GM23248 (cell line): ENCODE results near the gene CHST5. TPM values are rescaled to one million over a fixed set of nuclear protein-coding genes. Genes with fewer than 3 reads are reported as not detected.
A peak's percentile ranks its signal among the peaks of the same experiment; 100 is the strongest.
"Not testable (repeated sequence)": the region's sequence is repeated elsewhere in the genome, so short reads cannot be mapped to it uniquely, and the experiment has no call there.

Experiments used
- DNase-seq: peaks from one replicate; pipeline ENCODE4 v3.0.0-alpha.2; 2015
- H2AFZ ChIP-seq: fragments of 200-600 bp; sonication (generic); 2 replicates; pipeline ENCODE4 v1.6.1; 2016; ENCODE audit warnings: antibody characterized with exemption
- H3F3A ChIP-seq: fragments of 200-600 bp; sonication (generic); 2 replicates; pipeline ENCODE4 v1.6.1; 2016; ENCODE audit warnings: mild to moderate bottlenecking, antibody characterized with exemption, mixed run types; ENCODE audit not compliant: insufficient read depth
- H3K27ac ChIP-seq: fragments of 200-600 bp; sonication (generic); 2 replicates; pipeline ENCODE4 v1.5.1; 2016; ENCODE audit warnings: mild to moderate bottlenecking
- H3K27me3 ChIP-seq: fragments of 200-600 bp; sonication (generic); replicated peaks from 2 replicates; pipeline ENCODE4 v1.6.1; 2016; ENCODE audit warnings: mild to moderate bottlenecking; ENCODE audit not compliant: insufficient read depth
- H3K36me3 ChIP-seq: fragments of 200-600 bp; sonication (generic); 2 replicates; pipeline ENCODE4 v1.6.1; 2016; ENCODE audit warnings: low read depth, mild to moderate bottlenecking
- H3K4me1 ChIP-seq: fragments of 200-600 bp; sonication (generic); 2 replicates; pipeline ENCODE4 v1.6.1; 2016; ENCODE audit warnings: mild to moderate bottlenecking; ENCODE audit not compliant: insufficient read depth
- H3K4me2 ChIP-seq: fragments of 200-600 bp; sonication (generic); one replicate; pipeline ENCODE4 v1.6.1; 2016; ENCODE audit warnings: mild to moderate bottlenecking; ENCODE audit not compliant: unreplicated experiment
- H3K4me3 ChIP-seq: fragments of 200-600 bp; sonication (generic); 2 replicates; pipeline ENCODE4 v1.5.1; 2016; ENCODE audit warnings: mild to moderate bottlenecking
- H3K79me2 ChIP-seq: fragments of 200-600 bp; sonication (generic); 2 replicates; pipeline ENCODE4 v1.6.1; 2016; ENCODE audit warnings: mild to moderate bottlenecking; ENCODE audit not compliant: insufficient read depth
- H3K9ac ChIP-seq: fragments of 200-600 bp; sonication (generic); 2 replicates; pipeline ENCODE4 v1.6.1; 2016; ENCODE audit warnings: mild to moderate bottlenecking
- H3K9me2 ChIP-seq: fragments of 200-600 bp; sonication (generic); 2 replicates; pipeline ENCODE4 v1.6.1; 2016; ENCODE audit warnings: mixed run types, mild to moderate bottlenecking, moderate library complexity; ENCODE audit not compliant: insufficient read depth
- H3K9me3 ChIP-seq: fragments of 200-600 bp; sonication (generic); one replicate; pipeline ENCODE4 v1.6.1; 2017; ENCODE audit warnings: low read depth
- H4K20me1 ChIP-seq: fragments of 200-600 bp; sonication (generic); 2 replicates; pipeline ENCODE4 v1.6.0; 2016; ENCODE audit not compliant: insufficient read depth
- EZH2 ChIP-seq: fragments of 200-600 bp; sonication (generic); IDR thresholded peaks from 2 replicates; pipeline ENCODE4 v1.6.1; 2018; ENCODE audit warnings: antibody characterized with exemption, mild to moderate bottlenecking; ENCODE audit not compliant: insufficient read depth, poor library complexity, severe bottlenecking
- EZH2phosphoT487 ChIP-seq: fragments of 200-600 bp; sonication (generic); IDR thresholded peaks from 2 replicates; pipeline ENCODE4 v1.6.1; 2018; ENCODE audit warnings: antibody characterized with exemption, moderate library complexity, mild to moderate bottlenecking, low read depth; ENCODE audit not compliant: insufficient read depth
- WGBS, 2 experiments: methylation state at CpG; one replicate each; pipeline ENCODE4 v1.1.6; 2015 to 2017; ENCODE audit warnings: low lambda C conversion rate in 2 of 2, low coverage in 1 of 2; ENCODE audit errors: missing lambda C conversion rate in 2 of 2; 5-methylcytosine and 5-hydroxymethylcytosine counted together
- in situ Hi-C: fragments of 300-500 bp; cut with MboI; formaldehyde crosslinking; loops from 2 replicates; pipeline ENCODE4 v1.15.0; 2020
- polyA plus RNA-seq: library from polyadenylated mRNA; unstranded; fragments of >200 nt; fragmentation: Nextera tagmentation; extraction: Ambion mirVana; gene quantifications from 2 replicates; pipeline ENCODE4 v1.2.1, GENCODE V29; 2016
- total RNA-seq: library from RNA; depleted of rRNA; stranded (reverse); fragments of >200 nt; shearing (Covaris generic); gene quantifications from 2 replicates; pipeline ENCODE4 v1.2.3, GENCODE V29; 2014

CHST5 gene
- total and polyA plus RNA-seq, 2 experiments from 2014 or later: not detected

DNA sequence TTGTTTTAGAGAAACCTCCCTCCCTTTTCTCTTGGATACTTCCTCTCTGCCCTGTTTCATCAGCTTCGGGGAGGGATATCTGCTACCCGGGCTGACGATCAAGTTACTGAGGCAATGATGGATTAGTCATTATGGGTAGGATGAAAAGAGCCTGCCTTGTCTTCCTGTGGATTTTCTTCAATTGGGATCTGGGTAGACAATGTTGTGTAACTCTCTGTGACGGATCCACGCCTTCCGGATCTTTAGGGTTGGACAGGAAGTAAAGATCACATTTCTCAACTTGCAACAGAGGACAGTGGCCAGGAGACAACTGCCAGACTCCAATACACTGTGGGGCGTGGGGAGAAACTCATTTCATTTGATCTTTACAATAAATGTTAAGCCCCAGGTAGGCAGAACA, 29.3 kb downstream of the CHST5 start:
- peak; percentile 91 for DNase-seq
- H3K4me2 ChIP-seq: peak overlapping the region; percentile 66

DNA sequence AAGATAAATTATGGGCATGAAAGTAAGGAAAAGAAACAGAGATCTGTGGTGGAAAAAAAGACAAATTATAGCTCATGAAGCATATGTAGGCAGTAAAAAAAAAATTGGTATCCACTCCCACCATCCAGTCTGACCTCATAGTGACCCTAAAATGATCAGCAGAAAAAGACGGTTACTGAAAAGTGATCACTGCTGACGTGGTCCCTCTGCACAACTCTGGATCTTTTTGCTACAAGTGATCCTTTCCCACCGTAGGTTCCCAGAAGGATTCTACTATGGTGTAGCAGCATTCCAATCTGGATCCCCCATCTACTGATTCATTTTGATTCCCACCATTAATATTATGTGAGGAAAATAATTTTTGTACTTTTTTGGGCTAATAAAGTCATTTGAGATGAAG, 29.8 kb downstream of the CHST5 start:
- Histone ChIP-seq H4K20me1 (no peaks in the 10 kb centered on the region), H3K9me2 (no peaks in the 10 kb centered on the region; the same call in 1 of the 2 replicates), H3K36me3 (no peaks in the 10 kb centered on the region), H3K27ac (peak overlapping the region; percentile 84), H3K9ac (peak overlapping the region; percentile 55), H3K79me2 (no peaks in the 10 kb centered on the region), H3K4me2 (peak overlapping the region; percentile 66), H3K27me3 (no peaks in the 10 kb centered on the region), H3K4me3 (0 out of 2 replicates have a peak overlapping the region, but pooled peaks have one; percentile 25), H3F3A (peaks cover 21% of the 10 kb centered on the region), H3K9me3 (no peaks in the 10 kb centered on the region), H2AFZ (peak overlapping the region; percentile 71), H3K4me1 (peaks cover 16% of the 10 kb centered on the region)
- DNase-seq: peak; percentile 20
- in situ Hi-C loops: no loop called here
- 56 to 64% methylated on average over 3 of the region's 3 CpGs for WGBS, 2 experiments
- TF ChIP-seq EZH2: no peak
- TF ChIP-seq EZH2phosphoT487: no peak

More for the DNA sequence above, 29.3 kb downstream of the CHST5 start:
- Histone ChIP-seq H3K4me1 (peaks cover 16% of the 10 kb centered on the region), H3K4me3 (0 out of 2 replicates have a peak overlapping the region, but pooled peaks have one; percentile 25), H3K9me3 (no peaks in the 10 kb centered on the region), H3K9ac (peak overlapping the region; percentile 55), H3K79me2 (no peaks in the 10 kb centered on the region), H3F3A (peaks cover 21% of the 10 kb centered on the region), H3K27me3 (no peaks in the 10 kb centered on the region), H2AFZ (peak overlapping the region; percentile 71), H3K9me2 (no peaks in the 10 kb centered on the region; the same call in 1 of the 2 replicates), H3K27ac (peak overlapping the region; percentile 84), H3K36me3 (no peaks in the 10 kb centered on the region), H4K20me1 (no peaks in the 10 kb centered on the region)
- 2% methylated on average over 7 of the region's 7 CpGs for WGBS, 2 experiments
- in situ Hi-C loops: no loop called here
- no peak for TF ChIP-seq EZH2
- TF ChIP-seq EZH2phosphoT487: no peak

DNA sequence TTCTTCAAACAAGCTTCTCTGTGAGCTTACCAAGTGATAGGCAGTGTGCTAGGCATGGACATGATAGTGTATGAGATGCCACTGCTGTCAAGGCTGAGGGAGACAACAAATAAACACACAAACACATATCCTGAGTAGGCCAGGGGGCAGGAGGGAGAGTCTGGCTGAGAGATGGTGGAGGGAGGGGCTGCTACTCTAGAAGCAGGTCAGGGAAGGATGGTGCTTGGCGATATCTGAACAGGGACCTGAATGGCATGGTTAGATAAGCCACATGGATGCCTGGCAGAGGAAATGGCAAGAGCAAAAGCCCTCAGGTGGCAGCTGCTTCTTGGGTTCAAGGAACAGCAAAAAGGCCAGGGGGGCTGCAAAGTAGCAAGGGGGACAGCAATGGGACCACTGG, 32.1 kb downstream of the CHST5 start:
- H3K9me2 ChIP-seq: no peaks in the 10 kb centered on the region; the same call in 1 of the 2 replicates
- no peak overlapping the region for H3K9ac ChIP-seq
- H3K27ac ChIP-seq: no peak overlapping the region
- H3F3A ChIP-seq: peaks cover 21% of the 10 kb centered on the region
- H4K20me1 ChIP-seq: no peaks in the 10 kb centered on the region
- in situ Hi-C loops: no loop called here
- H3K9me3 ChIP-seq: no peaks in the 10 kb centered on the region
- H3K4me3 ChIP-seq: no peak overlapping the region
- no peak overlapping the region for H3K4me2 ChIP-seq
- H3K4me1 ChIP-seq: peaks cover 16% of the 10 kb centered on the region
- WGBS, 2 experiments: 92 to 97% methylated on average over 1 of the region's 1 CpG
- no peaks in the 10 kb centered on the region for H3K36me3 ChIP-seq
- no peak for DNase-seq
- H2AFZ ChIP-seq: no peak overlapping the region
- no peaks in the 10 kb centered on the region for H3K79me2 ChIP-seq
- no peaks in the 10 kb centered on the region for H3K27me3 ChIP-seq
- TF ChIP-seq EZH2phosphoT487: no peak
- no peak for TF ChIP-seq EZH2

DNA sequence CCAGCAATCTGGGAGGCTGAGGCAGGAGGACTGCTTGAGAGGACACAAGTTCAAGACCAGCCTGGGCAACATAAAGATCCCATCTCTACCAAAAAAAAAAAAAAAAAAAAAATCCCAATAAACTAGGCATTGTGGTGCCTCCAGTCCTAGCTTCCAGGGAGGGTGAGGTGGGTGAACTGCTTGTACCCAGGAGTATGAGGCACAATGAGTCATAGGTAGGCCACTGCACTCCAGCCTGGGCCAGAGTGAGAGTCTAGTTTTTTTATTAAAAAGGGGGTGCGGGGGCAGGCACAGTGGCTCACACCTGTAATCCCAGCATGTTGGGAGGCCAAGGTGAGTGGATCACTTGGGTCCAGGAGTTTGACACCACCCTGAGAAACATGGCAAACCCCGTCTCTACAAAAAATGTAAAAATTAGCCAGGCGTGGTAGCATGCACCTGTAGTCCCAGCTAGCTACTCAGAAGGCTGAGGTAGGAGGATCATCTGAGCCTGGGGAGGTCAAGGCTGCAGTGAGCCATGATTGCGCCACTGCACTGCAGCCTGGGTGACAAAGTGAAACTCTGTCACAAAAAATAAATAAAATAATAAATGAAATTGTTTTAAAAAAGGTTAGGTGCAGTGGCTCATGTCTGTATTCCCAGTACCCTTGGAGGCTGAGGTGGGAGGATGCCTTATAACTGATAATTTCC, 32.8 kb downstream of the CHST5 start:
- Histone ChIP-seq H3K4me2 (no peak overlapping the region), H3K9me2 (no peaks in the 10 kb centered on the region; the same call in 1 of the 2 replicates), H3F3A (peaks cover 21% of the 10 kb centered on the region), H3K9ac (no peak overlapping the region), H3K9me3 (no peaks in the 10 kb centered on the region), H3K27me3 (no peaks in the 10 kb centered on the region), H3K27ac (no peak overlapping the region), H3K36me3 (no peaks in the 10 kb centered on the region), H2AFZ (no peak overlapping the region), H3K4me3 (no peak overlapping the region), H3K79me2 (no peaks in the 10 kb centered on the region), H3K4me1 (peaks cover 16% of the 10 kb centered on the region), H4K20me1 (no peaks in the 10 kb centered on the region)
- in situ Hi-C loops: no loop called here
- no peak for DNase-seq
- 94 to 96% methylated on average over 4 of the region's 4 CpGs for WGBS, 2 experiments
- TF ChIP-seq EZH2phosphoT487: no peak
- TF ChIP-seq EZH2: no peak

DNA sequence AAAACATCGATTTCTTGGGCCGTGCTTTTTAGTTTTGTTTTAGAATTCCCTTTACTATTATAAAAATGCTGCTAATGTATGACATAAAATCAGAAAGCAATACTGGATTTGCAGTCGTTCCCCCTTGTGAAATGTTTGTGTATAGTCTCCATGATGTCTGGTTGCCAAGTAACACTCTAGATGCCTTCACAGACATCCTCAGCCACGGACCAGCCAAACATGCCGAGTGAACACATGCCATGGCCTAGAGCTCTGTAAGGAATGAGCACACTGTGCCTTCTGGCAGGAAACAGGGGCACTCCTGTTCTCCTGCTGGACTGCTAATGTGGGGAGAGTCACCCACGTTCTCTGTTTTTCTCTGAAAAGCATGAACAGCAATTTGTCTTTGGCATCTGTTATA, 34.1 kb downstream of the CHST5 start:
- H4K20me1 ChIP-seq, H2AFZ ChIP-seq, H3K27ac ChIP-seq, H3K4me3 ChIP-seq, H3K36me3 ChIP-seq, H3K4me2 ChIP-seq, H3K79me2 ChIP-seq, H3K9me3 ChIP-seq, in situ Hi-C loops, H3K27me3 ChIP-seq, H3K9ac ChIP-seq, H3K9me2 ChIP-seq: not testable (repeated sequence)
- 45% methylated on average over 6 of the region's 6 CpGs for WGBS, 2 experiments
- H3F3A ChIP-seq: peaks cover 10% of the 10 kb centered on the region
- DNase-seq: peak; percentile 77
- peaks cover 12% of the 10 kb centered on the region for H3K4me1 ChIP-seq
